Aorta (tissue), 5 donors: ENCODE measurements around the gene GPR27. TPM values are rescaled to one million over a fixed set of nuclear protein-coding genes. Genes with fewer than 3 reads are reported as not detected.

ENCODE experiments used
- ATAC-seq: fragments of 200-7000 bp; cut with Tn5 transposase; one replicate; pipeline ENCODE4 v1.9.1; 2022; ENCODE audit warnings: moderate library complexity; ENCODE audit not compliant: low FRiP score
- DNase-seq, 2 donors: peaks; one replicate each; pipeline ENCODE4 v3.0.0-alpha.2; 2020
- H3K27ac ChIP-seq, 2 donors: one replicate each; pipeline ENCODE4 v1.5.1; 2013; ENCODE audit warnings: low read length in 2 of 2, mild to moderate bottlenecking in 2 of 2, moderate library complexity in 2 of 2, control low read depth in 1 of 2, inconsistent platforms in 1 of 2, low read depth in 1 of 2
- H3K27me3 ChIP-seq, 2 donors: one replicate each; pipeline ENCODE4 v1.6.1; 2013; ENCODE audit warnings: control low read depth in 1 of 2, low read length in 1 of 2, mild to moderate bottlenecking in 1 of 2, moderate library complexity in 1 of 2; ENCODE audit not compliant: insufficient read depth in 2 of 2, control insufficient read depth in 1 of 2
- H3K36me3 ChIP-seq, 2 donors: one replicate each; pipeline ENCODE4 v1.6.1; 2013; ENCODE audit warnings: control low read depth in 1 of 2, low read length in 1 of 2, mild to moderate bottlenecking in 1 of 2; ENCODE audit not compliant: insufficient read depth in 2 of 2, control insufficient read depth in 1 of 2
- H3K4me1 ChIP-seq, 2 donors: one replicate each; pipeline ENCODE4 v1.6.1; 2013; ENCODE audit warnings: low read length in 2 of 2, control low read depth in 1 of 2, mild to moderate bottlenecking in 1 of 2, moderate library complexity in 1 of 2; ENCODE audit not compliant: insufficient read depth in 2 of 2, control insufficient read depth in 1 of 2
- H3K4me3 ChIP-seq, 2 donors: one replicate each; pipeline ENCODE4 v1.5.1; 2013; ENCODE audit warnings: low read length in 2 of 2, control low read depth in 1 of 2, mild to moderate bottlenecking in 1 of 2
- H3K9me3 ChIP-seq: one replicate; pipeline ENCODE4 v1.6.1; 2013; ENCODE audit warnings: mild to moderate bottlenecking, low read length; ENCODE audit not compliant: control insufficient read depth
- WGBS, 2 donors: extraction: QIAGEN DNeasy Blood & Tissue Kit; methylation state at CpG; one replicate each; pipeline ENCODE4 v1.1.7; 2013; 5-methylcytosine and 5-hydroxymethylcytosine counted together
- intact Hi-C, 2 donors: fragments of 100-400 bp; cut with DNase I; formaldehyde crosslinking; loops; one replicate each; pipeline versions ENCODE4 v1.14.2 to v1.15.0; 2022
- long read RNA-seq, 2 donors: library from polyadenylated mRNA; unstranded; transcript quantifications; one replicate each; pipeline ENCODE4 v2.0.0, GENCODE V29; 2020 to 2021
- polyA plus RNA-seq, 2 donors: library from polyadenylated mRNA; stranded (reverse); fragments of 200-250 nt; gene quantifications; one replicate each; pipeline ENCODE4 v1.2.3, GENCODE V29; 2013
- total RNA-seq, 2 donors: library from RNA; stranded (reverse); fragmentation: NEBNext Ultra II Directional; extraction: Animal tissue kit (Norgen Biotek cat#: 25700); gene quantifications; one replicate each; pipeline ENCODE4 v1.2.1, GENCODE V29; 2021
- donor health status: healthy with polysubstance abuse.
- donor health status: Bipolar disorder and iron deficiency.
- donor health status: DM: no; HTN: no; CAD: no.
- donor health status: DM: no; HTN: no; CAD: no.
- donor health status: DM: yes; HTN: yes; CAD: no.

Gene GPR27, protein sequence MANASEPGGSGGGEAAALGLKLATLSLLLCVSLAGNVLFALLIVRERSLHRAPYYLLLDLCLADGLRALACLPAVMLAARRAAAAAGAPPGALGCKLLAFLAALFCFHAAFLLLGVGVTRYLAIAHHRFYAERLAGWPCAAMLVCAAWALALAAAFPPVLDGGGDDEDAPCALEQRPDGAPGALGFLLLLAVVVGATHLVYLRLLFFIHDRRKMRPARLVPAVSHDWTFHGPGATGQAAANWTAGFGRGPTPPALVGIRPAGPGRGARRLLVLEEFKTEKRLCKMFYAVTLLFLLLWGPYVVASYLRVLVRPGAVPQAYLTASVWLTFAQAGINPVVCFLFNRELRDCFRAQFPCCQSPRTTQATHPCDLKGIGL
- 1 to 10 TPM; 1.6 to 2.1 TPM for total RNA-seq
- polyA plus RNA-seq = under 1 TPM in 1 of 2 donors, not detected in 1; 0.67 TPM
- long read RNA-seq, donor 1, partial matches to known transcripts = 0 of 3 reads
- long read RNA-seq, donor 1, other reads (novel, unspliced or antisense) = 0 of 3 reads
- long read RNA-seq, donor 2 = 0 reads

DNA sequence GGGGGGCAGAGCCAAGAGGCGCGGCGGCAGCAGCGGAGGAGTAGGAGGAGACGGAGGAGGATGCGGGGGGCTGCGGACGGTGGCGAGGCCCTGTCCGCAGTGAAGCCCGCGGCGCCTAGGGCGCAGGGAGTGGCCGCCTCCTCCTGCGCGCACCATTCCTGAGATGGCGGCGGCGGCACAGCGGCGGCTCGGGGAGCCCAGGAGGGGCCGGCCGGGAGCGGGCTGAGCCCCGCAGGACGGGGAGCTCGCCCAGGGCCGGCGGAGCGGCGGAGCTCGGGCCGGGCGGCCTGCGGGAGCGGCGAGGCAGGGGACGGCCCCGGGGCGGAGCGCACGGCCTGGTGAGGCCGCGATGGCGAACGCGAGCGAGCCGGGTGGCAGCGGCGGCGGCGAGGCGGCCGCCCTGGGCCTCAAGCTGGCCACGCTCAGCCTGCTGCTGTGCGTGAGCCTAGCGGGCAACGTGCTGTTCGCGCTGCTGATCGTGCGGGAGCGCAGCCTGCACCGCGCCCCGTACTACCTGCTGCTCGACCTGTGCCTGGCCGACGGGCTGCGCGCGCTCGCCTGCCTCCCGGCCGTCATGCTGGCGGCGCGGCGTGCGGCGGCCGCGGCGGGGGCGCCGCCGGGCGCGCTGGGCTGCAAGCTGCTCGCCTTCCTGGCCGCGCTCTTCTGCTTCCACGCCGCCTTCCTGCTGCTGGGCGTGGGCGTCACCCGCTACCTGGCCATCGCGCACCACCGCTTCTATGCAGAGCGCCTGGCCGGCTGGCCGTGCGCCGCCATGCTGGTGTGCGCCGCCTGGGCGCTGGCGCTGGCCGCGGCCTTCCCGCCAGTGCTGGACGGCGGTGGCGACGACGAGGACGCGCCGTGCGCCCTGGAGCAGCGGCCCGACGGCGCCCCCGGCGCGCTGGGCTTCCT lies at the start of gene GPR27:
Gene GPR27, plus strand, starts transcription at position 155 of the 909 bp plus-strand sequence. Its CDS starts 195 bp downstream, at position 350.
- DNase-seq (peak in 1 of 2 donors; percentile 78), ATAC-seq (no peak)
- no peak within 1 kb of the TSS for H3K27ac ChIP-seq
- intact Hi-C loops = no loop called here
- no peaks in the 10 kb centered on the region for H3K36me3 ChIP-seq
- no peaks in the 10 kb centered on the region for H3K4me1 ChIP-seq
- H3K9me3 ChIP-seq = no peaks in the 10 kb centered on the region
- H3K4me3 ChIP-seq = peak within 1 kb of the TSS; percentile 57 to 66
- H3K27me3 ChIP-seq = no peaks in the 10 kb centered on the region
- 1% methylated on average over 62 to 131 of the region's 131 CpGs for WGBS, 2 donors

GRCh38 chr3:71704915-71705314 lies 48.7 kb upstream of the GPR27 start:
- no peaks in the 10 kb centered on the region for H3K9me3 ChIP-seq
- peaks cover 0 to 4% of the 10 kb centered on the region in 2 donors for H3K36me3 ChIP-seq
- no peaks in the 10 kb centered on the region for H3K4me1 ChIP-seq
- ATAC-seq (no peak), DNase-seq (no peak)
- H3K27me3 ChIP-seq = no peaks in the 10 kb centered on the region
- no peak overlapping the region for H3K4me3 ChIP-seq
- no peak overlapping the region for H3K27ac ChIP-seq
- intact Hi-C loops = no loop called here

DNA sequence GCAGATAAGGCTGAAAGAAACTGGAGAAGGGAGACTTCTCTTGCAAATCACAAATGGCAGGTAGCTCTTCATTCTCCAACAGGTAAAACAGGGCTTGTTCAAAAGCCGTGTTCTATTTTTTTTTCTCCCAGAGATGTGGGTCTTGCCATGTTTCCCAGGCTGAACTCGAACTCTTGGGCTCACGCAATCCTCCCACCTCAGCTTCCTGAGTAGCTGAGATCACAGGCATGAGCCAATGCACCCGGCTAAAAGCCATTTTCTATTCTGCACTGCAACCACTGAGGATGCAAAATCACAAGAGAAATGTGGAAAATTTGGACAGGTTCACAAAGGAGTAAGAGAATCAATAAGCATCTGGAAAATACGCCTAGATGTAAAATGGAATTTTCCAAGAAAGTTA lies 48.0 kb upstream of the GPR27 start:
- H3K9me3 ChIP-seq = no peaks in the 10 kb centered on the region
- no peak overlapping the region for H3K27ac ChIP-seq
- H3K4me3 ChIP-seq = no peak overlapping the region
- DNase-seq (no peak), ATAC-seq (no peak)
- intact Hi-C loops = no loop called here
- no peaks in the 10 kb centered on the region for H3K4me1 ChIP-seq
- 94 to 95% methylated on average over 5 of the region's 5 CpGs for WGBS, 2 donors
- no peaks in the 10 kb centered on the region for H3K27me3 ChIP-seq
- H3K36me3 ChIP-seq = peaks cover 0 to 4% of the 10 kb centered on the region in 2 donors

DNA sequence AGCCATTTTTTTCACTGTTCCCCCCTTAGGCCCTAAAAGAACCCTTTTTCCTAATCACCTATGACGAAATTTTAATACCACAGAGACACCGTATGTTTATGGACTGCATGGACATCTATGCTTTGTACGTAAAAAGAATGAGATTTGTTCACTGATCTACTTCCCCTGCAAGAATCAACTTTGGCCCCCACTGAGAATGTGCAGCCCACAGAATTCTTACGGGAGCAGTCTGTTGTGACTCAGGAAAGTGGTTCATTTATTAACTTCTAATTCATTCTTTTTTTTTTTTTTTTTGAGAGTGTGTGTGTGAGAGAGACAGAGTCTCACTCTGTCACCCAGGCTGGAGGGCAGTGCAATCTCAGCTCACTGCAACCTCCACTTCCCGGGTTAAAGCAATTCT lies 46.1 kb upstream of the GPR27 start:
- WGBS, 2 donors = 92 to 96% methylated on average over 5 of the region's 5 CpGs

DNA sequence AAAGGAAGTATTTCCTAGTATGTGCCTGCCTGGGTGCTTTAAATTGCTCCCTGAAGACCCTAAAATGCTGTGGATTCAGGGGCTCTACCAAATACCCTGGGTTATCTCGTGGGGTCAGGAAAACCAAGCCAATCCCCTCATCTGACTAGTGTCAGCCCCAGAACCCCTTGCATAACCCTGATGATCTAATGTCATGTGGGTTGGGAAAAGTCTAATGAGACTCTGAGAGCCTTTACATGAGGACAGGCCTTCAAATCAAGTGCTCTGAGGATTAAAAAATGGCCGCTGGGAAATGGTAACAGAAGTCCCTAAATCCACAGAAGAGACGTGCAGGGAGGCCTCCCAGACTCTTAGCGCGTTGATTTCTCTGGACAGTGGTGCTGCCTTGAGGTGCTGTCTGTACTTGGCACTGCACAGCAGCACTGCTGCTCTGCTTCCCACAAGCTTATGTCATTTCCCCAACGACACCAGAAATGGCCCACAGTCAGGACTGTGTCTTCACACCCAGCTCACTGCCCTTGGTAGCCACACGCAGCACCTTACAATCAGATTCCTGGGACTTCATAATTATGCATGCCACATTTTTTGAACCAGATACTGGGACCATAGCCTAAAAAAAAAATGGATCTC lies 45.1 kb upstream of the GPR27 start:
- intact Hi-C loops = no loop called here
- 86 to 87% methylated on average over 7 of the region's 7 CpGs for WGBS, 2 donors
- no peak for ATAC-seq
- Histone ChIP-seq H3K9me3 (no peaks in the 10 kb centered on the region), H3K4me3 (no peak overlapping the region), H3K27me3 (no peaks in the 10 kb centered on the region), H3K36me3 (peaks cover 0 to 2% of the 10 kb centered on the region in 2 donors), H3K27ac (no peak overlapping the region), H3K4me1 (no peaks in the 10 kb centered on the region)
- no peak for DNase-seq

More for the DNA sequence above, 46.1 kb upstream of the GPR27 start:
- no peaks in the 10 kb centered on the region for H3K4me1 ChIP-seq
- H3K36me3 ChIP-seq = peaks cover 0 to 2% of the 10 kb centered on the region in 2 donors
- no peaks in the 10 kb centered on the region for H3K27me3 ChIP-seq
- H3K4me3 ChIP-seq = no peak overlapping the region
- ATAC-seq (no peak), DNase-seq (no peak)
- H3K27ac ChIP-seq = no peak overlapping the region
- intact Hi-C loops = no loop called here
- no peaks in the 10 kb centered on the region for H3K9me3 ChIP-seq

GRCh38 chr3:71709908-71710511 lies 43.6 kb upstream of the GPR27 start:
- ATAC-seq = no peak
- Histone ChIP-seq H3K27me3 (no peaks in the 10 kb centered on the region), H3K9me3 (no peaks in the 10 kb centered on the region), H3K27ac (no peak overlapping the region), H3K4me3 (no peak overlapping the region), H3K36me3 (peaks cover 0 to 2% of the 10 kb centered on the region in 2 donors), H3K4me1 (no peaks in the 10 kb centered on the region)
- WGBS, 2 donors = 90 to 94% methylated on average over 9 of the region's 9 CpGs
- intact Hi-C loops = loop anchor here in 1 of 2 donors (10.0 kb wide), 1 partner anchor 1375 kb away; no protein-coding TSS in a partner anchor
- DNase-seq = no peak

- DNase-seq (no peak), ATAC-seq (peak; percentile 78)
- 11 to 23% methylated on average over 1 of the region's 1 CpG for WGBS, 2 donors
- Histone ChIP-seq H3K27me3 (no peaks in the 10 kb centered on the region), H3K4me1 (no peaks in the 10 kb centered on the region), H3K4me3 (no peak overlapping the region), H3K36me3 (peaks cover 0 to 1% of the 10 kb centered on the region in 2 donors), H3K27ac (no peak overlapping the region), H3K9me3 (no peaks in the 10 kb centered on the region)
- intact Hi-C loops = loop anchor here in 1 of 2 donors (10.0 kb wide), 1 partner anchor 1374 kb away; no protein-coding TSS in a partner anchor
Observed at GRCh38 chr3:71710906-71711494, 42.7 kb upstream of the GPR27 start.
